Neutrophil (primary cell): ENCODE measurements around the gene XPNPEP1.

Source experiments
- H3K27ac ChIP-seq: fragments of 200-600 bp; sonication (generic); 2 replicates; pipeline ENCODE4 v1.5.1; 2016; ENCODE audit warnings: mild to moderate bottlenecking, moderate library complexity
- H3K27me3 ChIP-seq: fragments of 200-600 bp; sonication (generic); 2 replicates; pipeline ENCODE4 v1.6.0; 2016; ENCODE audit warnings: mild to moderate bottlenecking
- H3K36me3 ChIP-seq: fragments of 200-600 bp; sonication (generic); 2 replicates; pipeline ENCODE4 v1.5.1; 2017
- H3K4me1 ChIP-seq, 2 experiments: fragments of 200-600 bp in 1 of 2; sonication (generic) in 1 of 2; 1 replicate in 1 of 2; 2 replicates in 1 of 2; pipeline versions ENCODE4 v1.5.1 to v1.6.1; 2013 to 2016; ENCODE audit warnings: low read depth in 1 of 2, low read length in 1 of 2, mild to moderate bottlenecking in 1 of 2, moderate library complexity in 1 of 2; ENCODE audit not compliant: control insufficient read depth in 1 of 2, insufficient read depth in 1 of 2
- H3K4me3 ChIP-seq, 2 experiments: fragments of 200-600 bp in 1 of 2; sonication (generic) in 1 of 2; 1 replicate in 1 of 2; 2 replicates in 1 of 2; pipeline ENCODE4 v1.5.1; 2013 to 2016; ENCODE audit warnings: low read depth in 1 of 2, low read length in 1 of 2, mild to moderate bottlenecking in 1 of 2, moderate library complexity in 1 of 2
- H3K9me3 ChIP-seq: fragments of 200-600 bp; sonication (generic); 2 replicates; pipeline ENCODE4 v1.5.1; 2016
- CTCF ChIP-seq: fragments of 200-600 bp; sonication (generic); IDR thresholded peaks from 2 replicates; pipeline ENCODE4 v1.5.1; 2016; ENCODE audit warnings: antibody characterized with exemption

Gene XPNPEP1

GRCh38 chr10:109893386-109893785 is 29.9 kb downstream of the XPNPEP1 start:
- H3K27ac ChIP-seq = no peak overlapping the region
- H3K9me3 ChIP-seq = no peaks in the 10 kb centered on the region
- no peak overlapping the region for H3K4me3 ChIP-seq
- H3K27me3 ChIP-seq = no peaks in the 10 kb centered on the region
- TF ChIP-seq CTCF = no peak
- H3K4me1 ChIP-seq = no peaks in the 10 kb centered on the region
- peaks cover 9% of the 10 kb centered on the region for H3K36me3 ChIP-seq

- TF ChIP-seq CTCF = no peak
- H3K27ac ChIP-seq = no peak overlapping the region
- no peaks in the 10 kb centered on the region for H3K27me3 ChIP-seq
- H3K4me3 ChIP-seq = no peak overlapping the region
- H3K36me3 ChIP-seq = peaks cover 14% of the 10 kb centered on the region
- no peaks in the 10 kb centered on the region for H3K9me3 ChIP-seq
- H3K4me1 ChIP-seq = no peaks in the 10 kb centered on the region
Measured at GRCh38 chr10:109892931-109893330, 30.4 kb downstream of the XPNPEP1 start.

GRCh38 chr10:109892117-109892516 is 31.2 kb downstream of the XPNPEP1 start:
- no peaks in the 10 kb centered on the region for H3K4me1 ChIP-seq
- H3K27ac ChIP-seq = no peak overlapping the region
- no peaks in the 10 kb centered on the region for H3K27me3 ChIP-seq
- no peak for TF ChIP-seq CTCF
- no peaks in the 10 kb centered on the region for H3K9me3 ChIP-seq
- peaks cover 20% of the 10 kb centered on the region for H3K36me3 ChIP-seq
- no peak overlapping the region for H3K4me3 ChIP-seq

DNA sequence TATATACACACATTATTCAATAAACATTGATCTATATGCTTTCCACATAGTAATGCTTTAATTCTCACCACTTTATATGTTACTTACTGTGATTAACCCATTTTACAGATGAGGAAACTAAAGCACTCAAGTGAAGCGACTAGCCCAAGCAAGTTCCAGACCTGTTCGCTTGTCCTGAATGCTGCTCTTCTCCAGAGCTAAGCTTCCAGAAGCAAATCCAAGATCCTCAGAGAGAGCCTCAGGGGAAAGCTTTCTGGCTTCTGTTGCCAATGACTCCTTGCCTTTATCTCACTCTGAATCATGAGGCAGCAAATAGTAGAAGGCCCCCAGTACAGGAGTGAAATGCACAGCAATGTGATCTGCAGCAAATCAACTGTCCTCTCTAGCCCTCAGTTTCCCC is 32.2 kb downstream of the XPNPEP1 start:
- no peak overlapping the region for H3K27ac ChIP-seq
- H3K36me3 ChIP-seq = peaks cover 25% of the 10 kb centered on the region
- H3K4me1 ChIP-seq = no peaks in the 10 kb centered on the region
- no peak for TF ChIP-seq CTCF
- H3K27me3 ChIP-seq = no peaks in the 10 kb centered on the region
- H3K4me3 ChIP-seq = no peak overlapping the region
- no peaks in the 10 kb centered on the region for H3K9me3 ChIP-seq

DNA sequence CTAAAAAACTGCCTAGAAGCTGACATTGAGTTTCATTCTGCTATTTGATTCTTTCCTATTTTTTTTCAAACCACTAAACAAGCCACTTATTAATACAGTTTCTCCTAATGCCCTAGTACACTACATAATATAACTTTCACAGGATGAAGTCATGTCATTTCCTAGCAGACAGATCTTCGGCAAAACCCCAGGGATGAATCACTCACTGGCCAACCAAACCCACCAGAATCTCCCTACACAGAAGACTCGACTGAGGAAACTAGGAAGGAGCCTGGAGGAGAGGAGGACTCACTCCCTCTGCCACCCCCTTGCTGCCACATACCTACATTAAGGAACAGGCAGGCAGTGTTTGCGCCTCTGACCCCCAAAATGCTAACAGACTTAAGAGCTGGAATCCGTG is 33.4 kb downstream of the XPNPEP1 start:
- no peak overlapping the region for H3K4me3 ChIP-seq
- no peaks in the 10 kb centered on the region for H3K4me1 ChIP-seq
- no peak for TF ChIP-seq CTCF
- H3K27ac ChIP-seq = no peak overlapping the region
- H3K9me3 ChIP-seq = no peaks in the 10 kb centered on the region
- H3K27me3 ChIP-seq = no peaks in the 10 kb centered on the region
- peaks cover 25% of the 10 kb centered on the region for H3K36me3 ChIP-seq

GRCh38 chr10:109887776-109888175 is 35.5 kb downstream of the XPNPEP1 start:
- peaks cover 25% of the 10 kb centered on the region for H3K36me3 ChIP-seq
- H3K27me3 ChIP-seq = no peaks in the 10 kb centered on the region
- no peaks in the 10 kb centered on the region for H3K4me1 ChIP-seq
- no peak overlapping the region for H3K4me3 ChIP-seq
- no peaks in the 10 kb centered on the region for H3K9me3 ChIP-seq
- H3K27ac ChIP-seq = no peak overlapping the region
- TF ChIP-seq CTCF = no peak
